GM12872 (cell line): Measurements from ENCODE around the gene NFIX.

ENCODE experiments used
- CTCF ChIP-seq: IDR thresholded peaks from 3 replicates; pipeline ENCODE4 v1.5.1; 2011; ENCODE audit warnings: low read depth, mild to moderate bottlenecking, low read length, moderate library complexity; ENCODE audit not compliant: insufficient read depth

Gene NFIX

GRCh38 chr19:12970070-12970820 is 25.0 kb upstream of the NFIX start:
- no peak for TF ChIP-seq CTCF

GRCh38 chr19:12973236-12973635 is 22.0 kb upstream of the NFIX start:
- no peak for TF ChIP-seq CTCF

- TF ChIP-seq CTCF = no peak
These were observed 20.7 kb upstream of the NFIX start for GRCh38 chr19:12974301-12975220.

GRCh38 chr19:12975221-12975741 is 20.0 kb upstream of the NFIX start:
- TF ChIP-seq CTCF = no peak

GRCh38 chr19:12979974-12980373 is 15.3 kb upstream of the NFIX start:
- TF ChIP-seq CTCF = no peak

- TF ChIP-seq CTCF = no peak
These were observed 12.6 kb upstream of the NFIX start for GRCh38 chr19:12982648-12983047.

- no peak for TF ChIP-seq CTCF
These were observed 12.2 kb upstream of the NFIX start for GRCh38 chr19:12983091-12983490.
